Measurements from ENCODE around the gene LRP1B.

DNA sequence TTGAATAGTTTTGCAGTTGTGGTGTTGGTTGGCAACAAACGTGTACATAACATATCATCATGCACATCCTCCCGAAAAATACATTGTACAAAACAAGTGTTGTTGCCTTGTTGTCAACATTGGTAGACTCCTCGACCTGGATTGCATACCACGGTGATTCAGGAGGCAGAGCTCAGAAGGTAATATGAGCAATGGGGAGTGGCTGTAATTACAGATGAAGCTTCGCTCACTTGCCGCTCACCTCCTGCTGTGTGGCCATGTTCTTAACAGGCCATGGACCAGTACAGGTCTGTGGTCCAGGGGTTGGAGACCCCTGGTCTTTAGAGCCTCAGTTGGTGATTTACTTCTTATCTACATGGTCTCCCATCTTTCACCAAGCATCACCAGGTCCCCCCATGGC, 1927.5 kb downstream of the LRP1B start:
- TF ChIP-seq, protein P1, sequence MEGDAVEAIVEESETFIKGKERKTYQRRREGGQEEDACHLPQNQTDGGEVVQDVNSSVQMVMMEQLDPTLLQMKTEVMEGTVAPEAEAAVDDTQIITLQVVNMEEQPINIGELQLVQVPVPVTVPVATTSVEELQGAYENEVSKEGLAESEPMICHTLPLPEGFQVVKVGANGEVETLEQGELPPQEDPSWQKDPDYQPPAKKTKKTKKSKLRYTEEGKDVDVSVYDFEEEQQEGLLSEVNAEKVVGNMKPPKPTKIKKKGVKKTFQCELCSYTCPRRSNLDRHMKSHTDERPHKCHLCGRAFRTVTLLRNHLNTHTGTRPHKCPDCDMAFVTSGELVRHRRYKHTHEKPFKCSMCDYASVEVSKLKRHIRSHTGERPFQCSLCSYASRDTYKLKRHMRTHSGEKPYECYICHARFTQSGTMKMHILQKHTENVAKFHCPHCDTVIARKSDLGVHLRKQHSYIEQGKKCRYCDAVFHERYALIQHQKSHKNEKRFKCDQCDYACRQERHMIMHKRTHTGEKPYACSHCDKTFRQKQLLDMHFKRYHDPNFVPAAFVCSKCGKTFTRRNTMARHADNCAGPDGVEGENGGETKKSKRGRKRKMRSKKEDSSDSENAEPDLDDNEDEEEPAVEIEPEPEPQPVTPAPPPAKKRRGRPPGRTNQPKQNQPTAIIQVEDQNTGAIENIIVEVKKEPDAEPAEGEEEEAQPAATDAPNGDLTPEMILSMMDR (IDR thresholded peaks at IDR 0.05) = no peak
- no peak for TF ChIP-seq POLR2A (IDR thresholded peaks at IDR 0.05)

Data from Peyer's patch (tissue), 4 donors.